ENCODE data around the gene KCNG2.
"Not testable (repeated sequence)": the region's sequence is repeated elsewhere in the genome, so short reads cannot be mapped to it uniquely, and the experiment has no call there.

KCNG2 gene

DNA sequence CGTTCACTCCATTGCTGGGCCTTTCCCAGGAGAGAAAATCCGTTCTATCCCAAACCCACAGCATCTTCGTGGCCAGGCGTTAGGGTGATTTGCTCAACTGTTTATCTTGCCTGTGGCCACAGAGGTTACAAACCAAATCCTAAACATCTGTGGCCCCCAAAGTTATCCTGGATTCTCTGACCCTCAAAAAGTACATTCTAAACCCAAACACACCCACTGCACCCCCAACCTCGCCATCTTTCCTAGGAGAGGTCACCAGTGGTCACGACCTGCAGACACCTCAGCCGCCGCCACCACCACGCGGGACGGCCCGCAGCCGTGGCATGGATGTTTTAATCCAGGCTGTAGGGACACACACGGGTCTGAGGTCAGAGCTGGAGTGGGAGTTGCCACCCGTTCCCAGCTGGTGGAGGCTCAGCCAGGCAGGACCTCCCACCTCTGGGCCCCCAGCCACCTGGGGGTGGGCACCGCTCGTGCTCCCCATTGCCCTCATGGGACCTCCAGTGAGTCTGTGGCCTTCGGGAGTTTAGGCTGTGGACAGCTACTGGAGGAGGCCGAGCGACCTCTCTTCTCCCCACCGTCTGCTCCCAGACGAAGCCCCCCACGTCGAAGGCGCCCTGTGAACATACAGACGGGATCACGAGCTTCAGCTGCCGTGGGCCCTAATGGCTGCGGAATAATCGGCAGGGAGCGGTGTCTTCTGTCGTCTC, 72.0 kb downstream of the KCNG2 start:
- no peak for DNase-seq (ENCODE audit: low read depth in 2 of 2)

DNA sequence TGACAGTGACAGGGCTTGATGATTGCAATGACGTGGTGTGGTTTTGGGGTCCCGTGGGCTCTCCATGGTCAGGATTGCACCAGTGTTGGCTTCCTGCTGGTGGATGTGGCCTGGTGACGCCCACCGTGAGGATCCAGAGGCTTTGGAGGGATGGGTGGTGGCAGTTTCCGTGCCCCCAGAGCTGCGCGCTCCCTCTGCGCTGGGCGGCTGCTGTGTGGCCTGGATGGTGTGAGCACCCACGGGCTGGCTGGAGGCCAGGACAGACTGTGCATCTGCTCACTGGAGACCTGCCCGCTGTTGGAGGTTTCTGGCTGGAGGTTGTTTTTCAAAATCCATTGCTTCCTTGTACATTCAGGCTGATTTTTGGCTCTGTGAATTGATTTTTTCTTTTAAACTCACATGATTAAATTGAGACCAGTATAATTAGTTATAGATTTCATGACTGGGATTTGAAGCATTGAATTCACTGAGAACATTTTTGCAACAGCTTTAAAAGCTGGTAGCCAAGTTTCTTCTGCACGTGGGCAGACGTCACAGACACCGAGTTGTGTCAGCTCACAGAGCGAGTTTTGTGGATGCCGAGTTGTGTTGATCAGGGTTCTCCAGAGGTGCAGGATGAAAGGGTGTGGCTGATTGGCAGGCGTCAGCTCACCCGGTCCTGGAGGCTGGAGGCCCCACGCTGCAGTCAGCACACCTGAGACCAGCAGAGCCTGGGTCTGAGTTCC, 72.7 kb downstream of the KCNG2 start:
- DNase-seq (ENCODE audit: low read depth in 2 of 2), result no peak

DNA sequence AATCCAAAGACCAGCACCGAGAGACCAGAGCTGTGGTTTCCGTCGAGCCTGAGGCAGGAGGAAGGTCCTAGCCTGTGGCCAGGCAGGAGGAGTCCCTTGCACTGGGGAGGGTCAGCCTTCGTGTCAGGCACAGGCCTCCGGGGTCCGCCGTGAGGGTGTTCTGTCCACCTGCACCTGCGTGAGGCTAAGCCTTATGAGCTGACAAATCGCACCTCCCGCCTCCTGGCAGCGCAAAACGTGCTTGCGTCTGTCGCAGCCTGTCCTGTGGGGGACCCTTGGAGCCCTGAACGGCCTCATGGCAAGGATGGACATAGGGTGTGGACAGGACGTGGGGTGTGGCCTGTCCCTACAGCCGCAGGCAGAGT, 73.3 kb downstream of the KCNG2 start:
- no peak for DNase-seq (ENCODE audit: low read depth in 2 of 2)

DNA sequence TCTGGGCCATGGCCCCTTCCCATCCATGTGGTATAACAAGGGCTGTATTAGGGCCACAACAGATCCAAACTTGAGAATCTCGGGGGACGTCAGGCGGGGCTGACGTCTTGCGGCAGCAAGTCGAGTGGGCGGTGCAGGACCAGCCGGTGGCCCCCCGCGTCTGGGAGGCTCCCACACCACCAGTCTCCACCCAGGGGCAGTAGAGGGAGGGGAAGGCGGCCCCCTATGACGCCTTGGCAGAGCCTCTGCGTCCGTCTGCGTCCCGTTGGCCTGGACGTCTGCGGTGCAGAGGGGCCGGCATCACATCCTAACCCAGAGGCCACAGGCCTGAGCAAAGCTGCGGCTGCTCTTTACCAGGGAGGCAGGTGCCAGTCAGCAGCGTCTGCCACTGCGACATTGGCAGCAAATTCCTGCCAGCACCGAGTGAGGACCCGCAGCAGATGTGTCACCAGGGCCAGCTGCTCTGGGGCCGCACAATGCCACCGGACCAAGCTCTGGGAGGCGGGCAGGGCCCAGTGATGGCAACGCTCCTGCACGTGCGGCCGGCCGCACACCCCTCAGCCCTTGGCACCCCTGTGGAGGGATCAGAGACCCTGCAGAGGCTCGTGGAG, 73.8 kb downstream of the KCNG2 start:
- no peak for DNase-seq (ENCODE audit: low read depth in 2 of 2)

DNA sequence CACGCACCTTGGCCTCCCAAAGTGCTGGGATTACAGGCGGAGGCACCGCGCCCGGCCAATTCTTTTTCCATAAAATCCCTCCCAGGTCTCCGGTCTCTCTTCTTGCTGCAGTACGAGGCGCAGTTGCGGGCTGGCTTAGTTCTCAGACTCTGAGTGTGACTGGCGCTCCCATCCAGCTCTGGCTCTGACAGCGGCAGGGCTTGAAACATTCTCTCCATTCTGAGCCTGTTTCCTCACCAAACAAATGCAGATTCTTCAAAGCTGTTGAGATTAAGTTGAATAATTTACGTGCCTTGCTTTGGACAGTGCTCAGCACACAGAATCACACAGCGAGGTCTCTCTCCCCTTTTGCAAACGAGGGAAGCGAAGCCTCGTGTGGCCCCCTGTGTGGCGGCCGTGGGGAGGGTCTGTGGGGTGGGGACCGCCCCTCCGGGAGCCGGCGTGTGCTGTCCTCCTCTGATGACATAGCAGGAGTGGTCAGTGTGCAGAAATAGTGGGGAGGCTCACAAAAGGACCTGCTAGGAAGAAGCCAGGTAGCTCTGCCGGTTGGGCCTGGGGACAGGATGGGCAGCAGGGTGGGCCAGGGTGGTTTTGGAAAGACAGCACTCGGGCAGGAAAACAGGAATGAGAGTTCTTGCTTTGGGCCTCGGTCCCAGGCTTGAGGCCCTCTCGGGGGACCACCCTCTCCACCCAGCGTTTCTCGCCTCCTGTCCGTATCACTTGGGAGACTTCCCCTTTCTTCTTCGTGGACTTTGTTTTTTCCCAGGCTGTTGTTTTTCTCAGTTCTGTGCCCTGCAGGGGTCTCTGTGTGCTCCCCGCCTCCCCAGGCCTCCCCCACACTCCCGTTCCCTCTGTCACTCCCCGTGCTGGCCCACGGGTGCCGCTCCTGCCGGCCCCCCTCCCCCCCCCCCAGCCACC, 75.0 kb downstream of the KCNG2 start:
- no peak for DNase-seq (ENCODE audit: low read depth in 2 of 2)

DNA sequence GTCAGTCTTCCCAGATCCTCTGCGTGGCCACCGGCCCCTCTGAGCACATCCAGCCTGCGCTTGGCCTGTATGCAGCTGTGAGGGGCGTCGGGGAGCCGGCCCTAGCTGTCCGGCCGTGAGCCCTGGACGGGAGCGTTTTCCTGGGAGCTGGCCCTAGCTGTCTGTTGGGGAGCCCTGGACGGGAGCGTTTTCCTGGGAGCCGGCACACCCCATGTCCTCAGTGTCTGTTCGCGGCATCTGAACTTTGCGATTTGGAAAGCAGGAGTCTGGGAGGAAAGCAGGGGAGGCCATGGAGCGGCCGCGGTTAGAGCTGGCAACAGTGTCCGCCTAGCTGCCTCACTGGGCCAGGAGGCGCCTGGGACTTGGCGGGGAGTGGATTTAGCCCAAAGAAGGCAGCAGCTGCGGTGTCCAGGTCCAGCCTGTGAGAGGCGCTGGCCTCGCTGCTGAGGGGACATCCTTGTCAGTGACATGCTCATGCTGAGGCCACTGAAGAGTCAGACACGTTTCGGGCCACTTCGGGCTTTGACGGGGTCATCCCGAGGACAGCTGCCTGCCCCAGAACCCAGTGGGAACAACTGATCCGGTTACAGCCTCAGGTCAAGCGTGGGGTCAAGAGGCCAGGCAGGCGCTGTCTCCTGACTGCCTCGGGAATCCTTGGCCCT, 75.8 kb downstream of the KCNG2 start:
- no peak for DNase-seq (ENCODE audit: low read depth in 2 of 2)

DNA sequence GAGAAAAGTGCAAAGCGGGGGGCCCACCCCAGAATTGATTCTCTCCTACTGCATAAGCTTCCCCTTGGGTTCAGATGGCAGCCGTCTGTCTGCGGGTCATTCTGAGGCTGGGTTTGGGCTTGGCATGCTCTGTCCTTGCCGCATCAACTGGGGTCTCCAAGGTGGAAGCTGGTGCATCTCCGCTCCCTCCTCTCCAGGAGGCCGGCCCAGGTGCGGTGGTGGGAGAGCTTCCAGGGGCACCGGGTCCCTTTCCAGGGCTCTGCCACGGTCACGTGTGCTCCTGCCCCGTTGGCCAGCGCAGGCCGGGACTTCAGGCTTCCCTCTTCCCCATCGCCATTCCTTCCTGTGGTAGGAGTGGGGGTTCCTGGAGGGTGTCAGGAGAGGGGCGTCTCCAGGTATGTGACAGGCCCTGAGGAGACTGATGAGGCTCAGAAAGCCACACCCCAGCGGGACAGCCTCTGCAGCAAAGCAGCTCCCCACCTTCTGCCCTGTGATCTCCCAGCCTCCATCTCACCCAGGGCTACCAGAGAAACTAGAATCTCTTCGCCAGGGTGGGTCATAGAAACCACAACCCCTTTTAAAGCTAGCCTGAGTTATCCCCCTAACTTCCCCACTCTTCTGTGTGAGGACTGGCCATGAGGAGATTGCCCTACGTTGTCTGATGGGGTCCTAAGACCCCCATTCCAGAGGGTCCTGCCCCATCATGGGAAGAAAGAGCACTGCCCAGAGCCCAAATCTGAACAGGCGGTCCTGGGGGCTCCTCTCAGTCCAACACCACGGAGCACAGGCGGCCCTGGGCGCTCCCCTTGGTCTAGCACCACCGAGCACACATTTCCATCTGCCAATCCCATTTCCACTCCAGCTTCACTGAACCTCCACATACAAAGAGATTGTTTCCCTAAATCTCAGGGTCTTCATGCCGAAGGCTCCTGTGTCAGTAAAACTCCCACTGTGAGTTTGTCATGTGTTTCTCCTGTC, 77.1 kb downstream of the KCNG2 start:
- DNase-seq (ENCODE audit: low read depth in 2 of 2), result no peak

DNA sequence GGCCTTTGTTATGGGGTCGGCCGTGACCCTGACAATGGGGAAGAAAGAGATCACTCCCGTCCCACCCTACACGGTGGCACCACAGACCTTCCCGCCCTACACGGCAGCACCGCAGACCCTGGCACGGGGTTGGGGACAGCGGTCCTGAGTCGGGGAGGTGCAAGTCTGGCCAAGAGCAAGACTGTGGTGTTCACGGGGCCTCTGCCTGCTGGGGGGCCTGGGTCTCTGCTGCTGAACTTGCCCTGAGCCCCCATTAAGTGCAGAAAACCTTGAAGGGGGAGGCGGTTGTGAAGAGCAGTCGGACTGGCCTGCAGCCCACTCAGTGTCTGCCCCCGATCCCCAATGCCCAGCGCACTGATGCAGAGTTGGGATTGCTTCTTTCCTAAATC, 77.8 kb downstream of the KCNG2 start:
- no peak for DNase-seq (ENCODE audit: low read depth in 2 of 2)

DNA sequence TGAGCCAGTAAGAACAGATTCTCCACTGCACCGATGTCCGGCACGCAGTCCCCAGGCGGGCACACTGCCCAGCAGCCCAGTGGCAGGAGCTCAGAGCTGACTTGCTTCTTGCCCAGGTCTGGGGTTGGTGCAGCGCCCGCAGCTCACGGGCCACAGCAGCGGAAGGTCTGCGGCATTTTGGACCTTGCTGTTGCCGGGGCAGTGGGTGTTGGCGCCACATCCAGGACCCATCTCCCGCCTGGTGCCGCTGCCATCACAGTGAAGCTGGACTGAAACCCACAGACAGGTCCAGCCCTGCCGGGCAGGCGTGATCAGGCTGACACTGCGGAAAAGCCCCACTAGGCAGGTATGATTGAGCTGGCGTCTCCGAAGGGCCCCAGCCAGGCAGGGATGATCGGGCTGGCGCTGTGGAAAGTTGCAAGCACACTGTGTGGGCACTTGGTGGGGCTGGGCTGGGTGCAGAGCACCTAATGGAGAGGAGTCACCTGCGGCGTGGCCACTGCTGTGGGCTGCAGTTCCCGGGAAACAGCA, 78.3 kb downstream of the KCNG2 start:
- DNase-seq (ENCODE audit: low read depth in 2 of 2), result no peak

DNA sequence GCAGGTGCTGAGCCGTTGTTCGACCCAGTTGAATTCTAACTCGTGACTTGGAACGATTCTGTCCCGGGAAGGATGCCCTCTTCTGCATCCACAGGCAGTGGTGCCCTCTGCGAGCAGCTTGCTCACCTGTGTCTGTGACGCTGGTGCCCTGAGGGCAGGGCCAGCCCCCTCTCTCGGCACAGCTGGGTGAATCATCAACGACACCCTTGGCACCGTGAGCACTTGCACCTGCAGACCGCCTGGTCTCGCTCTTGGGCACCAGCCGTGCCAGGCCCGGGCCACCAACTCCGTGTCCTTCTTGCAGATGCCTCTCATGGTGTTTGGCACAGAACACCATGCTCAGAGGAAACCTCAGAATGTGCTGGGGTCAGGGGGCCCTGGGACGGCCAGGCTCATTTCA, 78.8 kb downstream of the KCNG2 start:
- DNase-seq (ENCODE audit: low read depth in 2 of 2), result no peak

DNA sequence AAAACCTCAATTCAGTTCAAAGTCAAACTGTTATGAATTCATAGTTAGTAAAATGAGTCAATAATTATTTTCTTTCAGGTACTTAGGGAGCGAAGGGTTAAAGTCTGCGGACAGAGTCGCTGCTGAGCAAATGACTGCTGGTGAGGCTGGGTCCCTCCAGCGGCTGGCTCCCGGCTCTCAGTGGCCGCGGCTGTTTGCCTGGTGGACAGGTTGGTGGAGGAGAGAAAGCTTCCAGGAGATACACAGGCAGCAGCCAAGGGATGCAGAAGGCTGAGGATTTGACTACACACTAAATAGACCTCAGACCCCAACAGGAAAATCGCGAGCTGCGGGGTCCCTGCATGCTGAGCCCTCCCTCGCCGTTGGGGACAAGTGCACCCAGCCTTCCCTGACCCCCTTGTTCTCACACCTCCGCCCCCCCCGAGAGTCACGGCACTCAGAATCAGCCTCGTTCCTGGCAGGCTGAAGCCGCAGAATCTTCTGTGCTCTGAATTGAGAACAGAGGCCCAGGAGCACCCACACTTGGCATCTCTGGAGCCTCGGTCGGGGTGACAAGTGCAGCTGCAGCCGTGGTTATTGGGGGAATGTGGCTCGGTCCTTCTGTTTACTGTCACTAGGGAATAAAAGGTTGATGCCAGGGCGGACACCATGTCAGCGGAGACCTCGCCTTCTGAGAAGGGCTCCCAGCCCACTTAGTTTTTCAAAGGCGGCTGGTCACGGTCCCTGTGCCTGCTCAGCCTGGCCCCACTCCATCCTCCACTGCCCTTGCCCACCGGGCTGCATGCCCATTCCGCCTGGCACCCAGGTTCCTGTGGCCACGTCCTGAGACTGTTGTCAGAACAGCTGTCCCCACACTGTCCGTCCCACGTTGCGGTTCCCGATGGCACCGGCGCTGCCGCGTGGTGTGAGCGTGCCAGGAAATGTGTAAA, 79.7 kb downstream of the KCNG2 start:
- DNase-seq (ENCODE audit: low read depth in 2 of 2), result no peak

DNA sequence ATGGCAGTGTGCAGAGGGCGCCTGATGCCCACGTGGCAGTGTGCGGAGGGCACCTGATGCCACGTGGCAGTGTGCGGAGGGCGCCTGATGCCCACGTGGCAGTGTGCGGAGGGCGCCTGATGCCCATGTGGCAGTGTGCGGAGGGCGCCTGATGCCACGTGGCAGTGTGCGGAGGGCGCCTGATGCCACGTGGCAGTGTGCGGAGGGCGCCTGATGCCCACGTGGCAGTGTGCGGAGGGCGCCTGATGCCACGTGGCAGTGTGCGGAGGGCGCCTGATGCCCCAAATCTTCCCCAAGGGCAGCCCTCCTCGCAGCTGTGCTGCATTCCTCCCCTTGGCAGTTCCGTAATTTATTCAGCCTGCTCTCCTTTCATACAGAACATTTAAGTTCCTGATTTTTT, 80.5 kb downstream of the KCNG2 start:
- not testable (repeated sequence) for DNase-seq (ENCODE audit: low read depth in 2 of 2)

DNA sequence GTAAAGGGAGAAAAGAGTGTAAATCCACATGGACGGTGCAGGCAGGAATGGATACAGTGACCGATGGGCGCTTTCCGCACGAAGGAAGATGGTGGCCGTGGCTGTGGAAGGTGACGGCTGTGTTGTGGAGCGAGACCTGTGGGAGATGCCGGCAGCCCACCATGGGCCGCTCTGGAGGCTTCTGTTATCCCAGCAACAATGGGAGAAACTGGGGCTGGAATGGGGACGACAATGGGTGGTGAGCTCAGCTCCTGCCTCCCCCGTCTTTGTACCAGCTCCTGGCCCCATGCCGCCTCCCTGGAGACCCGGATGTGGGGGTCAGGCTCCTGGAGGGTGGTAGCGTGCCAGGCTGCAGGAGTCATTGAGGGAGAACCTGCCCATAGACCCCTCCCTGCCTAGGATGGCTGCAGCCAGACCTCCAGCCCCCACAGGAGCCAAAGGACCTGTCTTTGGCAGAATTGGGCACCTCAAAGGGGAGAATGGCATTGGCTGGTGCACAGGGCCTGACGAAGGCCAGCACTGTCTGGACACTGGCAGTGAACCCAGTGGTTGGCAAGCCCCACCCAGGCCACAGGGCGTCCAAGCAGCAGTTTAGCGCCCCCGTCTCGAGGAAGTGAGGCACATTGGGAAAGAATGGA, 81.1 kb downstream of the KCNG2 start:
- DNase-seq (ENCODE audit: low read depth in 2 of 2), result no peak

DNA sequence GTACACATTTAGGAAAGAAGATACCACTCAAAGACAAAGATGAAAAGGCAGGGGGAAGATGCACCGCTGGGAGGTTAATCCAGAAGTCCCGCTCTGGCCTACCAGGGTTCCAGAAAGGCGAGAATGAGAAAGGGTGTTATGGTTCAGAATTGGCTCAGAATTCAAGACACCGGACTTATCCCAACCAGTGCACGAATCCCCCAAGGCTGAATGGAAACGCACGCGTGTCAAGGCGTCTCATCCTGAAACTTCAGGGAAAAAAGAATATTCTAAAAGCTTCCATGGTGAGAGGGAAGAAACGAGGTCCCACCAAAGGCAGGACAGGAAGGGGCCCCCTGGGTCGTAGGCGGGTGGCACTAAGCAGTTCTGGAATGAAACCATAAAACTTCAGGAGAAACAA, 81.8 kb downstream of the KCNG2 start:
- no peak for DNase-seq (ENCODE audit: low read depth in 2 of 2)

DNA sequence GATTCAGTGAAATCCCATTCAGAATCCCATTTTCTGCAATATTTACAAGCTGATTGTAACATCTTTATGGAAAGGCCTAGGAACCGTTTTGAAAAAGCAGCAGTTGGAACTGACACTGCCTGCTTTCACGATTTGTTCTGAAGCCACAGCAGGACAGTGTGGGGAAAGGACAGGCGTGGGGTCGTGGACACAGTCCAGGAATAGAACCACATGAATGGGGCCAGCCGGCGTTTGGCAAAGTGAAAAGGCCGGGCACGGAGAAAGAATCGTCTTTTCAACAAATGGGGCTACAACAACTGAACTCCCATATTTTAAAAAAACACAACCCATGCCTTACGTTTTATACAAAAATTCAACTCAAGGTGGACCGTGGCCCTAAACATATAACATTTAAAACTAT, 84.0 kb downstream of the KCNG2 start:
- no peak for DNase-seq (ENCODE audit: low read depth in 2 of 2)

DNA sequence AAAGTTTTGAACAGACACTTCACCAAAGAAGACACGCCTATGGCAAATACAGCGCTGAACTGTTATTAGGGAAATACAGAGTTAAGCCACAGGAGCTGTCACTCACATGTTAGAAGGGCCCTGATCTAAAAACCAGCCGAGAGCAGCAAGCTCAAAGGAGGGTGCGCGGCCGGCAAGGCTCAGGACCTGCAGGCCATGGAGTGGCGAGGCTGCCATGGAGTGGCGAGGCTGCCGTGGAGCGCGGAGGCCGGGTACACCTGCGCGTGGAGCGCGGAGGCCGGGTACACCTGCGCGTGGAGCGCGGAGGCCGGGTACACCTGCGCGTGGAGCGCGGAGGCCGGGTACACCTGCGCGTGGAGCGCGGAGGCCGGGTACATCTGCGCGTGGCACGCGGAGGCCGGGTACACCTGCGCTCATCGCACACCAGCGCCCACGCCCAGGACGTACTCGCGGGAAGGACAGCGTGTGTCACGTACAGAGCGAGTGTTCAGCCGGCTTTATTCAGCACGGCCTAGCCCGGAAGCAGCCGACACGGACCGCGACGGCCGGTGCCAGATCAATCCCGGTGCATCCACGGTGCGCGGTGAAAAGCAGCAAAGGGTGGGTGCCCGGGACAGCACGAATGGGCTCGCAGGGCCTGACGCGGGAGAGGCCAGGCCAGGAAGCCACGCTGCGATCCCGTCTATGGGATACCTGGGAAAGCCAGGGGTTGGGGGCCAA, 84.9 kb downstream of the KCNG2 start:
- no peak for DNase-seq (ENCODE audit: low read depth in 2 of 2)

DNA sequence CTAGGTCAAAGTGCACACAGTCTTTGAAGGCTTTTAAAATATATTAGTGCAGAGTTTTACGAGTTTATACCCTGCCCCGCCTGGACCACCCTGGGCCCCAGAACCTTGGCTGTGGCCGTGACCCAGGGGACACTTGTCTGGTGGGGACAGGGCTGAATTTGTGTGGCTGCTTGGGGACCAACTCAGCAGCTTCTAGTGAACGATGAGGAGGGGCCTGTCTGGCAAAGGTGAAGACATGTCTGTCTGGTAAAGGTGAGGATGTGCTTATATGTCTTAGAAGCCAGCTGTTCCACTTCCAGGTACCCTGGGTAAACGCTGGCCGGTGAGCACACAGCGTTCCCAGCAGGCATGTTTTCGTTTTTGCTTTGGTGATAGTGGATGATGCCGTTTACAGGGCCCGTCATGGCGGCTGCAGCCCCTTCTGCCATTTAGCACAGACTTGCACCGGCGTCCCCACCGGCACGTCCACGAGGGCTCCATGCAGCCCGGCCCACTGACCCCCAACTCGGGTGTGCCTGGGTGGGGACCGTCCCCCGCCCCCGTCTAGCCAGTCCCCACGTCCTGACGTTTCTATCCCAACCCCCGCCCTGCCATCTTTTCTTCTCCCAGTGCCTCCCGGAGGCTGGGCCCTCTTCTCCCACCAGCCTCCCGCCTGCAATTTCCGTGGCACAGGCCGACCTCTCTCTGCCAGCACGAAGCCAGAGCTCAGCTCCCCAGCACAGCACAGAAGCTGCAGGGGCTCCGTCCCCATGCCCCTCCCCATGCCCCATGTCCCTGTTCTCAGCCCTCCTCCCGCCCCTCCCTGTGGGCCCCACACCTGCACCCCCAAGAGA, 85.9 kb downstream of the KCNG2 start:
- DNase-seq (ENCODE audit: low read depth in 2 of 2), result no peak
